ENCODE data around the gene CDC34. TPM values are rescaled to one million over a fixed set of nuclear protein-coding genes. Genes with fewer than 3 reads are reported as not detected.

Gene CDC34
- total RNA-seq, 1 experiment from 2014 or later, result 76.3 TPM

DNA sequence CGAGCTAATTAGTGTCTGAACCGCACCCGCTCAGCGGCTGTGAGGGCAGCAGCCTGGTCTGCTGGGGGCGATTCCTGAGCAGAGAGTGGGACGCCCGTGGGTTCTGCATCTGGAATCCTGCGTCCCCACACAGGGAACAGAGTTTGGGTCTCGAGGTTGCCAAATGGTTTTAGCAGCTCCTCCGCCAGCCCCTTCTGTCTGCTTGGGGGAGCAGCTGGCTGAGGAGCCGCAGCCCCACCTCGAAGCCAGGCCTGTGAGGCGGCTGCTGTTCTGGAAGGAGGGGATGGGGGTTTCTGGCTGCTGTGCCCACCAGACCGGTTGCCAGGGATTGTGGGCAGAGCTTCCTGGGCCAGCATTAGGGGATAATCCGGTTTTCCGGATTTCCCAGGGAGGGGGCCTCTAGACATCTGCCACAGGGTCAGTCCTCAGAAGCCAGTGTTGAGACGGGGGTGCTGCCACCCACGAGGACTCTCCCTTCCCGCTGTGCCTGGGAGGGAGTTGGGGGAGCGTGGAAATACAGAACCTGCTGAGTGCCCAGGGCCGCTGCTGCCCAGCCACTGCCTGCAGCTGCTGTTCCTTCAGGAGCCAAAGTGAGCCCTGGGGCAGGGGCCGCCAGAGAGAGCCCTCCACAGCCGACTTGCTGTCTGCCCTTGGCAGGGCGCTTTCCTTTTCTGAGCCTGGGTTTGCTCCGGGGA lies 2.0 kb downstream of the CDC34 start:
- DNase-seq, result no peak

DNA sequence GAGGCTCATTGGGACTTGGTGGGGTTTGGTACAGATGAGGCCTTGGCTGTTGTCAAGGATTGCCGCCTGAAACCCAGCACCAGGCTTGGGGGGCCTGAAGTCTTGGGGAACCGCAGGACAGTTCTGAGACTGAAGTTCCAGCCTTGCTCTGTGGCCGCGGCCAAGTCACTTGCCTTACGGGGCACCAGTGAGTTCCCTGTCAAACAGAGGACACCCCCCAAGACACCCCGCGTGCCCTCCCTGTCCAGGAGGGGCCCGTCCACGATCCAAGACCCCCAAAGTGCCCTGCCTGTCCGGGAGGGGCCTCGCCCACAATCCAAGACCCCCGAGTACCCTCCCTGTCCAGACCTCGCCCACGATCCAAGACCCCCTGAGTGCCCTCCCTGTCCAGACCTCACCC lies 2.5 kb downstream of the CDC34 start:
- H3K4me3 ChIP-seq, result no peak overlapping the region
- no peaks in the 10 kb centered on the region for H3K9me3 ChIP-seq
- H3K27me3 ChIP-seq, result no peaks in the 10 kb centered on the region
- no peaks in the 10 kb centered on the region for H3K36me3 ChIP-seq
- no peak for DNase-seq

More for the DNA sequence above, 2.0 kb downstream of the CDC34 start:
- Histone ChIP-seq H3K4me3 (peak overlapping the region; percentile 73), H3K36me3 (no peaks in the 10 kb centered on the region), H3K9me3 (no peaks in the 10 kb centered on the region), H3K27me3 (no peaks in the 10 kb centered on the region)

DNA sequence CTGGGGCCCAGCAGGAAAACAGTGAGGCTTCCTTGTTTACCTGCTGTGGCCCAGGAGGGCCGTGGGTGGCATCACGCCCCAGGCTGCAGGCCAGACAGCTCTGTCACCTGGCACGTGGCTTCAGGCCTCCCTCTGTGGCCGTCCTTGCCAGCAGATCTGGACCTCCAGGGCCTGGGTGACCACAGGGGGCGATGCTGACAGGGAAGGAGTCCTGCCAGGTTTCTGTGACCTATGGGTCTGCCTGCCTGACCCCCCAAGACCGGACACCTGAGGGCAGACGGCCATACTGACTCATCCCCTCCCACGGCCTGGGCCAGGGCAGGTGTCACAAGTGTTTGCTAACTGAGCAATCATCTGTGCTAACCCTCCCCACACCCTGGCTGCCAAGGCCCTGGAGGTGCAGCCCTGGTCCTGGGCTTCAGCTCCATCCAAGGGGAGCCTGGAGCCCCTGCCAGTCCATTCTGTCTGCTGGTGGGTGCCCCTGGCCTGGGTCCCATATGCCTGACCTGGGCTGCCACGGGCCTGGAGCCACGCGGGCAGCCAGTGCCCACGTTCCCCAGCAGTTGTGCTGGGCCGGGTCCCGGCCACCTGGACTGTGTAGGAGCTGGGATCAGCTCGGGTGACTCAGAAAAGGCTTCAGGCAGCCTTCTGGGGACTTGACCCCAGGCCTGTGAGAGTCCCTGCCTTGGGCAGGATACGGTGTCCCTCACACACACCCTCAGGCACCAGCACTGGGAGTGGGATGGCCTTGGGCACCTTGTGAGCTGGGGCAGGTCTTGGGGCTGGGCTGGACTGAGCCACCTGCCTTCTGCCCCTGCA lies 3.7 kb downstream of the CDC34 start:
- H3K4me3 ChIP-seq, result no peak overlapping the region
- H3K36me3 ChIP-seq, result no peaks in the 10 kb centered on the region
- no peaks in the 10 kb centered on the region for H3K27me3 ChIP-seq
- DNase-seq, result no peak
- H3K9me3 ChIP-seq, result no peaks in the 10 kb centered on the region

- Histone ChIP-seq H3K9me3 (no peaks in the 10 kb centered on the region), H3K4me3 (no peak overlapping the region), H3K36me3 (no peaks in the 10 kb centered on the region), H3K27me3 (no peaks in the 10 kb centered on the region)
- no peak for DNase-seq
These were observed 4.7 kb downstream of the CDC34 start for GRCh38 chr19:536031-536880.

GRCh38 chr19:536881-537404 lies 5.4 kb downstream of the CDC34 start:
- Histone ChIP-seq H3K27me3 (no peaks in the 10 kb centered on the region), H3K4me3 (no peak overlapping the region), H3K9me3 (no peaks in the 10 kb centered on the region), H3K36me3 (no peaks in the 10 kb centered on the region)
- no peak for DNase-seq

DNA sequence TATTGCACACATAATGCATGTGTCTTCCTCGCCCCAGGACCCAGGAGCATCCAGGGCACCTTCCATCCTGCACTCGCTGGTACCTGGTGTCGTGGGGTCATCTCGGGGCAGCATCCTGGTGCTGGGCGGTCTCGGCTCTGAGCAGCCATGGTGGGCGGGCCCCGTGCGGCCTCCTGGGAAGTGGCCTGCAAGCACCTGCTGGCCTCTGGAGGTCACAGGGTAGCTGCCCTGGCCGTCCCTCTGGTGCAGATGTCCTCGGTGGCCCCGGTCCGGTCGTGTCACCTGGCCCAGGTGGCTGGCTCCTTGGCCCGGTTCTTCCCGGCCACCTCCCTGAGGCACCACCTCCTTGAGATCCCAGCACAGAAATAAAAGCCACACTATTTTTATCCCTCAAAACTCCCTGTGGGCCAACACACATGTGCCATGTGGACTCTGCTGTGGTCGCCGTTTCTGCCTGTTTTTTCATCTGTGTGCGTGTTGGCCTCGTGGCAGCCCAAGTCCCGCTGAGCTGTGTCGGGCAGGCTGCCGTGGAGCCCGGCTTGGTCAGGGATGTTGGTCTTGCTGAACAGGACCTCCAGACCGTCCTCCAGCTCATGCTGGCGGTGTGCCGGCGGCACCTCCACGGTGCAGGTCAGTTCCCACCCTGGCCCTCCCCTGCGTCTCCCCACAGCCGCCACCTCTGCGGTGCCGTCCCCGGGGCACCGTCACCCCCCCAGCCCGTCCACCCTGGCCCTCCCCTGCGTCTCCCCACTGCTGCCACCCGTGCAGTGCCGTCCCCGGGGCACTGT lies 7.3 kb downstream of the CDC34 start:
- Histone ChIP-seq H3K27me3 (no peaks in the 10 kb centered on the region), H3K36me3 (no peaks in the 10 kb centered on the region), H3K4me3 (no peak overlapping the region), H3K9me3 (no peaks in the 10 kb centered on the region)
- no peak for DNase-seq

GRCh38 chr19:539429-540030 lies 8.0 kb downstream of the CDC34 start:
- Histone ChIP-seq H3K9me3 (no peaks in the 10 kb centered on the region), H3K36me3 (no peaks in the 10 kb centered on the region), H3K4me3 (no peak overlapping the region), H3K27me3 (no peaks in the 10 kb centered on the region)
- DNase-seq, result no peak

DNA sequence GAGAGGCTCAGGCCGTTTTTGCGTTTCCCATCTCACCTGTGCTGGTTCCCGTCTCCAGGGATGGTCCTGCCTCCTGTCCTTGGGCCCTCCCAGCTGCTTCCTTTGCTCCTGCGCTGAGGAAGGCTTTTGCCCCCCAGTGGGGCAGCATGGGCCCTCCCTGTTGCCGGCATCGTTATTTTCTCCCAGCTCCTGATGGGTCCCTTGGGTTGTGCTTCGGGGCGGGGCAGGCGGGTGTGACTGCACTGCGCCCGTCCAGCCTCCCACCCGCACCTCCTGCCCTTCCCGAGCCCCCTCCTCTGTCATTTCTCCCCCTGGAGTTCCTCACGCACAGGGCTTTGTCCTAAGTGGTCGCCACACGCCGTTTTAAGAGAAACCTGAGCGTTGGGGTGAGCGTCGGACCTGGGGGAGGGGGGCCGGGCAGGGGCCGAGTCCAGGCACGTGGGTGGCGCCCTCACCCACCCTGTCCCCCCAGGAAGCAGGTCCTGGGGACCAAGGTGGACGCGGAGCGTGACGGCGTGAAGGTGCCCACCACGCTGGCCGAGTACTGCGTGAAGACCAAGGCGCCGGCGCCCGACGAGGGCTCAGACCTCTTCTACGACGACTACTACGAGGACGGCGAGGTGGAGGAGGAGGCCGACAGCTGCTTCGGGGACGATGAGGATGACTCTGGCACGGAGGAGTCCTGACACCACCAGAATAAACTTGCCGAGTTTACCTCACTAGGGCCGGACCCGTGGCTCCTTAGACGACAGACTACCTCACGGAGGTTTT lies 9.5 kb downstream of the CDC34 start:
- no peaks in the 10 kb centered on the region for H3K36me3 ChIP-seq
- H3K4me3 ChIP-seq, result no peak overlapping the region
- no peaks in the 10 kb centered on the region for H3K27me3 ChIP-seq

GRCh38 chr19:541699-542098 lies 10.1 kb downstream of the CDC34 start:
- Histone ChIP-seq H3K36me3 (no peaks in the 10 kb centered on the region), H3K27me3 (no peaks in the 10 kb centered on the region), H3K9me3 (no peaks in the 10 kb centered on the region), H3K4me3 (no peak overlapping the region)
- no peak for DNase-seq

More for the DNA sequence above, 9.5 kb downstream of the CDC34 start:
- no peak for DNase-seq
- H3K9me3 ChIP-seq, result no peaks in the 10 kb centered on the region

- H3K9me3 ChIP-seq, result no peaks in the 10 kb centered on the region
- H3K36me3 ChIP-seq, result no peaks in the 10 kb centered on the region
- no peak overlapping the region for H3K4me3 ChIP-seq
- no peaks in the 10 kb centered on the region for H3K27me3 ChIP-seq
- DNase-seq, result no peak
These were observed 10.8 kb downstream of the CDC34 start for GRCh38 chr19:542173-542866.

DNA sequence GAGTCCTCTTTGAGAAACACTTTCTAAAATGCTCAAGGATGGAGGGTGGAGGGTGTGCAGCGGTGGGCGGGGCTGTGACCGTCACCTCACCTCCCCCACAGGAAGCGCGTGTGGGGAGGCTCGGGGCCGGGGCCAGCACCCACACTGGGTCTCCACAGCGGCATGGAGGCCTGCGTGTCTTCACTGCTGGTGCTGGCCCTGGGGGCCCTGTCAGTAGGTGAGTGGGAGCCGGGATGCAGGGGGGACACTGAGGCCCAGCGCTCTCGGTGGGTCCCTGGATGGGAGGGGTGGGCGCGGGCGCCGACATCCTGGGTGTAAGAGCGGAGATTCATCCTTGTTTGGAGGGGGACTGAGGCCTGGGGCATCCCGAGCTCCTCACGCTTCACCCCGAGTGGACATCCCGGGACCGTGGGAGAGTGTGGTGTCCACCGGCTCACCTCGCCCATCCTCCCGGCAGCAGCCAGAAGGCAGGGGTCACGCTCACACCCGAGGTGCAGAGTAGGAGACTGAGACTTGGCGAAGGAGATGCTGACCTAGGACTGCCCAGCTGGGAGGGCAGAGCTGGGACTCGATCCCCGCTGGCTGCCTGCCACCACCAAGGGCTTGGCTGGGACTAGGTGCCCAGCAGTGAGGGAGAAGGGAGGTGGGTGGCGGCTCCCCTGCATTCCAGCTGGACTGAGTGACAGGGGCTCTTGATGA lies 12.5 kb downstream of the CDC34 start, which contains the start of gene GZMM:
GZMM (plus strand) TSS at position 144 of the 699 bp plus-strand sequence; CDS start at position 163, 19 bp downstream.
- Histone ChIP-seq H3K27me3 (no peaks in the 10 kb centered on the region), H3K36me3 (no peaks in the 10 kb centered on the region), H3K9me3 (no peaks in the 10 kb centered on the region), H3K4me3 (no peak within 1 kb of the TSS)
- DNase-seq, result no peak

DNA sequence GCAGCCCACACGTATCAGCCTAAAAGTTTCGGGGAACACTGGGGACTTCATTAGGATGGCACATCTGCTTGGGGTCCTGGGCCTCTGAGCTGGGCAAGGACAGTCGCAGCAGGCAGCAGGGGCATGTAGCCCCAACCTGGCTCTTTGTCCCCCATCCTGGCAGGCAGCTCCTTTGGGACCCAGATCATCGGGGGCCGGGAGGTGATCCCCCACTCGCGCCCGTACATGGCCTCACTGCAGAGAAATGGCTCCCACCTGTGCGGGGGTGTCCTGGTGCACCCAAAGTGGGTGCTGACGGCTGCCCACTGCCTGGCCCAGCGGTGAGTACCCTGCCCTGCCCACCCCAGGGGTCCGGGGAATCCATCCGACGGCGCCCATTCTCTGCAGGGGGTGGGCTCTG lies 15.6 kb downstream of the CDC34 start:
- no peaks in the 10 kb centered on the region for H3K27me3 ChIP-seq
- no peaks in the 10 kb centered on the region for H3K36me3 ChIP-seq
- no peak for DNase-seq
- H3K9me3 ChIP-seq, result no peaks in the 10 kb centered on the region
- H3K4me3 ChIP-seq, result no peak overlapping the region

DNA sequence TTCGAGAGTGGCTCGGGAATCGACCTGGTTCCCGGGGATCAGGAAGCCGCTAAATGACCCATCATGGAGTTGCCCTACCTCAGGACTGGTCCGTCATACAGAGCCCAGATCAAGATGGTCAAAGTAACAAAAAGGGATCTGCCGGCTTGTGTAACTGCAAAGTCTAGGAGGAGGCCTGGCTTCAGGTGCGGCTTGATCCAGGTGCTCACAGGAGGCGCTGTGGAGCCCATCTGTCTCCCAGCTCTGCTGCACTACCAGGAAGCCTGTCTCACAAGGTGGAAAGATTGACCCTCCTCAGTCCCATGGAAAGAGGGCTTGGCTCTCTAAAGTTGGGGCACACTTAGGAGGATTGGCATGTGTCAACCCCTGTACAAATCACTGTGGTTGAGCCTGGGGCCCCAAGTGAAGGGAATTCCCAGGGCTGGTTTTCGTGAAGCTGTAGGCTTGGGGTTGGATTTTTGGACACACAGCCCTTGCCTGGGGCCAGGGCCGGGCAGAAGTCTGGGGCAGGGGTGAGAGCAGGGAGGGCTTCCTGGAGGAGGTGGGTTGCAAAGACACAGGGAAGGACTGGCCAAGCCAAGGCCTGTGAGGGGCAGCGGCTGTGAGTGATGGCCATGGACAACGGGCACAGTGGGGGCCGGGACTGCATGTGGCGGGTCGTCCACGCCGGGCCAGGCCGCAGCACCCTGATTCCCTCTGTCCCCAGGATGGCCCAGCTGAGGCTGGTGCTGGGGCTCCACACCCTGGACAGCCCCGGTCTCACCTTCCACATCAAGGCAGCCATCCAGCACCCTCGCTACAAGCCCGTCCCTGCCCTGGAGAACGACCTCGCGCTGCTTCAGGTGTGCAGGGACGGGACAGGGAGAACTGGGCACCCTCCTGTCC lies 16.5 kb downstream of the CDC34 start:
- DNase-seq, result no peak
- H3K36me3 ChIP-seq, result no peaks in the 10 kb centered on the region
- no peaks in the 10 kb centered on the region for H3K27me3 ChIP-seq
- H3K4me3 ChIP-seq, result no peak overlapping the region
- H3K9me3 ChIP-seq, result no peaks in the 10 kb centered on the region
